NCI-H1092 (cell line): ENCODE results near the gene FHIT.
"Not testable (repeated sequence)": the region's sequence is repeated elsewhere in the genome, so short reads cannot be mapped to it uniquely, and the experiment has no call there.

Source experiments
- DNase-seq: peaks from one replicate; lab custom pipeline; 2025; lab: John Stamatoyannopoulos, UW

Gene FHIT

DNA sequence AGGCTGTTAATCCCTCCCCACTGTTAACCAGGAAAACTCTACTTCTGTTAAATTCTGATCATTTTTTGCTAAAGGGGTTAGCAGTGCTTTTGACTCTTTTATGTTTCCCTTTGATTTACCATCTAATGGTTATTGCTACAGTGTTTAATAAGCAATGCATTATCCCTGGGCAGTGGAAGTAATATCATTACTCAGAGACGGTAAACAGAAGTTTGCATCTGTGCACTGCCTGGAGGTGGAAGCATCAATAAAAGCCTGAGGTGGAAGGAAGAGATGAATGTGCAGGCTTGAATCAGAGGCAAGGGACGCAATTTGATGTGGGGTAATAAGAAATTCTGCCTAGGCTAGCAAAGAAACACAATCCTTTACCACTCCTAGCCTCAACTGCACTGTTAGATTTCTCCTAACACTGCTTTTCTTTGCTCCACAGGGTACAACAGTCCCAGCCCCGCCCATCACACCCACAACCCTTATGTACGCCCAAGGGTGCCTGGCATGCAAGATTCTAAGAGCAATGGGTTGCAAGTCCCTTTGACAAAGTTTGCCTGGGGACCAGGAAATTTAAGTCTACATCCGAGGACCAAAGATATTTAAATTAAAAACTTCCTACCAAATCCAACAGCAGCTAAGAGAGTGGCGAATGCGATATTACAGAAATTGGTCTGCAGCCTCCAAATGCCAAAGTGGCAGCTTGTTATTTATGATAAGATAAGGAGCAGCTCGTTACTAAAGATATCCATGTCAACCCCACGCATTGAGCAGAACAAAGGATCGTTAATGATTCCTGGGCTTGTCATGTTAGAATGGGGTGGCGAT, 261.4 kb downstream of the FHIT start:
- DNase-seq: no peak

DNA sequence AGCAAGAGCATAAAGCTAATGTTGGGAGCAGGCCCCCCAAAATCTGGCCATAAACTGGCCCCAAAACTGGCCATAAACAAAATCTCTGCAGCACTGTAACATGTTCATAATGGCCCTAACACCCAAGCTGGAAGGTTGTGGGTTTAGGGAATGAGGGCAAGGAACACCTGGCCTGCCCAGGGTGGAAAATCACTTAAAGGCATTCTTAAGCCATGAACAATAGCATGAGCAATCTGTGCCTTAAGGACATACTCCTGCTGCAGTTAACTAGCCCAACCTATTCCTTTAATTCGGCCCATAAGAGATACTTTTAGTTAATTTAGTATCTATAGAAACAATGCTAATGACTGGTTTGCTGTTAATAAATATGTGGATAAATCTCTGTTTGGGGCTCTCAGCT, 264.1 kb downstream of the FHIT start:
- not testable (repeated sequence) for DNase-seq

DNA sequence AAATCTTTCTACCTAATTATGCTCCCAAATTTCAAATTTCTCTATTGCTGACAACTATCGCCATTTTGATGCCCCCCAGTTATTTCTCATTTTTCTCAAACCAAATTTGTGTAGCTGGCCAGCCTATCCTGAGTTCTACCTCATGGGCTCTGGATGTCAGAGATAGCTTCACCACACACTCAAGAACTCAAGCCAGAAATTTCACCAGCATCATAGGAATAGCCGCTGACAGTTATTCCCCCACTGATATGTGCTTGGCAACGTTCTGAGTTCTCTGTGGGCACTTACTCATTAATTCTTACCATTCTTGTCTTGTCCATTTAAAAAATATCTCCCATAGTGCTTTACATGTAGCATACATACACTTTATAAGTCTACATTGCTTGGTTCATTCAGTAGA, 264.7 kb downstream of the FHIT start:
- DNase-seq: no peak

DNA sequence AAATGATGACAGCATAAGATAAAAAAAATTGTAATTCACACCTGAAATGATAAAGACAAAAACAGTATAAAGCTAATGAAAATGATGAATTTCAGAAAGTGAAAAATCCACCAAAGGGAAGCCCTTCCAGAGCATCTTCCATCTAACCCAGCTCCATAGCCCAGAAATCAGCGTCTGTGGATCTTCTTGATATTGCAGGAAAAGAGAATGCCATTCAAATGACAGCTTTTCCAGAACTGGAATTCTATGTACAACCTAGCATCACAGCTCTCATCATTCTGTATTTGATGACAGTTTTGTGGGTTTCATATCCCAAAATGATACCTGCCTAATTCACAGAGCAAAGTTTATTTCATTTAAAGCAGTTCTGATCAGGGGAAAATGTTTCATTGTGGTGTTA, 267.3 kb downstream of the FHIT start:
- DNase-seq: no peak

DNA sequence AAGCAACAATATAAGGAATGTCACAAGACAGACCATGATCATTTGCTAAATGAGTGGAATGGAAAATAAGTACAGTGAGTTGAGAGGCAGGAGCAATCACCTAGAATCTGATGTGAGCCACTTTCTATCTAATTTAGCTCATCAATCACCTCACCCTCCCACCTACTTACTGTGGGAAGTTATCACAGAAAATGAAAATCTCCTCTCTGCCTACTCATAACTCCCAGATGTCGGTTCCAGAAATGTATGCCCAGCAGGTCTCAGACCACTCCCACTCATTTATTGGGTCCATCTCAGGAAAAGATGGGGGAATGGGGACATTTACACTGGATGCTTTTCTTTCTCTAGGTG, 270.9 kb downstream of the FHIT start:
- DNase-seq: no peak

DNA sequence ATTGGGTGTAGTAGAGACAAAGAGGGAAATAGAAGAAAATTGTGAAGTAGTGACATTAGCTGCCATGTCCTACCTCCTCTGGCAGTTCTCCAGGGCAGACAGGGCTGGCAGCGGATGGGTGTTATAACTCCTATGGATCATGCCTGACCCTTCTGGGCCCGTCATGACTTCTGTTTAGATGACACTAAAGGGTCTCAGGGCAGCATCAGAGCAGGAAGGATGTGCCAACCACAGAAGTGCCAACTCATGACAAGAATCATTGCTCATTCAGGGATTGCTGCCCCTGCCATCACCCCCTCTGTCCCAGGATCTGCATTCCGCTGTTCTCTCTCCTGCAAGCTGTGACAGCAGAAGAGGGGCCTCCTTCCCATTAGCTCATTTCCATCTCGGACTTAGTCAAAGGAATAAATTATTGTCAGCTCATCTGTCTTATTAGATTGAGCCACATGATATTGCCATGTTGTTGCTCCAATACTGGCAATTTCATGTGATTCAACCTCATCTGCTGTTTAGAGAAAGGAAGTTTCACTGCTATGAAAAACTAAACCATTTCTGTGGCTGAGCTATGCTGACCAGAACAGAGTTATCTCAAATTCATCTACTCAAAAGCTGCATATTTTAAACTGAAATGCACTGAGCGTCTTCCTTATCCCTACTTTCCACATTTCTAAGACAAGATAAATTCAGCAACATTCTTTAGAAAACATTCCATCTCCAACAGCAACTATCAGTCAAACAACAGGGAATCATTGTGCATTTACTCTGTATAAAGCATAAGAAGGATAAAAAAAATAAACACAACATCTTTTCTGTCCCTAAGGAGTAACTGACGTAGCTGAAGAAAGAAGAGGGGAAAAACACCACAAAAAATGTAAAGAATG, 271.6 kb downstream of the FHIT start:
- DNase-seq: no peak

DNA sequence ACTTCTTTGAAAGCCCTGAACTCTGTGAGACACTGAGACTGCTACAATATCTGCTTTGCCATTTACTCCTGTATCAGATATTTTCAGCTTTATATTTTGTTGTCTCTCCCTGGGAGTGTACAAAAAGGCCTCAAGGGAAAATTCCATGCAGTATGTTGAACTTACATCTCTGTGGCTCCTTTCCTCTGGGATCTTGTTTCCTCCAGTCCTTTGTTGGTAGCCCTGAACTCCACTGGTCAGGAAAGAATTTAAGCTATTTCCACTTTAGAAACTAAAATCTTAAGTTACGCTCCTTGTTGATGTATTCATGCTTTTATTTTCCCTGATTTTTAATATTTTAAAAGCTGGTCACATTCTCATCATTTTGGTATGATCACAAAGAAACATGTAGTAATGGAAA, 277.9 kb downstream of the FHIT start:
- DNase-seq: no peak

DNA sequence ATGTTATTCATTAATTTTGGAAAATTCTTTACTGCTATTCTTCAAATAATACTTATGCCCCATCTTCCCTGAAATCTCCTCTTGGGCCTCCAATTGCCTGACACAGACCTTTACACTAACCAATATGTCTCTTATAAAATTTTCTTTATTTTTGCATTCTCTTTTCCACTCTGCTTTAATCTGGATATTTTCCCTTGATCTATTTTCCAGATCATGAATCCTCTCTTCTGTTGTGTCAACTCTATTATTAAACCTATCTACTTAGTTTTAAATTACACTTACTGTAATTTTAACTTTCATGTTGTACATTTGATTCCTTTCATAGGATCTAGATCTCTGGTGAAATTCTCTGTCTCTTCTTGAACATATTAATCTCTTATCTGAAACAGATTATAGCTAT, 278.7 kb downstream of the FHIT start:
- DNase-seq: no peak

DNA sequence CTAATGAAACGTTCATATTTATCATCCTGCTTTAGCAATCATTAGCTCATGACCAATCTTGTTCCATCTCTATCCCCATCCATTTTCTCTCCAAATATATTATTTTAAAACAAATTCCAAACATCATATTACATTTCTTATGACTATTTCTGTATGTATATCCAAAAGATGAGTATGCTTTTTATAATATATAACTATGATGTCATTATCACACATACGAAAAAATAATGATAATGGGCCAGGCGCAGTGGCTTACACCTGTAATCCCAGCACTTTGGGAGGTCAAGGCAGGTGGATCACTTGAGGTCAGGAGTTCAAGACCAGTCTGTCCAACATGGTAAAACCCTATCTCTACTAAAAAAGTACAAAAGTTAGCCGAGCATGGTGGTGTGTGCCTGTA, 280.4 kb downstream of the FHIT start:
- no peak for DNase-seq

DNA sequence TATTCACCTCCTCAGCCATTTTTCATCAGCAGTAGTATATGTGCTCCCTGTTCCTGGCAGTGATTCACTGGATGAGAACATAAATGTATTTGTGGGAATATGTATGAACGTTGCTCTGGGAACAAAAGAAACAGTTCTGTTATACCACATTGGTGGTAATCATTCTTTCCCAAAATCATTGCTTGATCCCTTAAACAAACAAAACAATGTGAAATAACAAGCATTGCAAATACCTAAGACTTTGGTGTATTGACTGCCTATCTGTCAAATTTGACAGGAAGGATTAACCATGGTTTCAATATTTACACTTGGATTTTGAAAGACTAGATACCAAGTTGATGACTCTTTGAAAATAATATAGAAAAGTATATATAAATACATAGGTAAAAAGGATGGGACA, 284.1 kb downstream of the FHIT start:
- DNase-seq: no peak

DNA sequence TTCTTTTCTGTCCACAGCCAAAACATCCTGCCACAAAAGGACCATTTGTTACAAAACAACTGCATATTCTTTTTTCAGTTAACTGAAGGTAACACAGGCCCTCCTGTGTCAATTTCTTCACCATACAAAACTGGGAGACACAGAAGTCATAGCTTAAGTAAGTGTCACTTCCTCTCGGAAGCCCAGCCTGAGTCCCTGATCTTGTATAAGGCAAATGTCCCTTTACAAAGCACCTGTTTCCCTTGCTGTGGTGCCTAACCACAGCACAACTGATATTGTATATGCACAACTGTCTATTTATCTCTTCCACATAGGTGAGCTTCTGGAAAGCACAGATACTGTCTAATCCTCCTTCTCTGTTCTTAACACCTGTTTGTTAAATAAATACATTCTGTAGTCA, 293.7 kb downstream of the FHIT start:
- DNase-seq: no peak

DNA sequence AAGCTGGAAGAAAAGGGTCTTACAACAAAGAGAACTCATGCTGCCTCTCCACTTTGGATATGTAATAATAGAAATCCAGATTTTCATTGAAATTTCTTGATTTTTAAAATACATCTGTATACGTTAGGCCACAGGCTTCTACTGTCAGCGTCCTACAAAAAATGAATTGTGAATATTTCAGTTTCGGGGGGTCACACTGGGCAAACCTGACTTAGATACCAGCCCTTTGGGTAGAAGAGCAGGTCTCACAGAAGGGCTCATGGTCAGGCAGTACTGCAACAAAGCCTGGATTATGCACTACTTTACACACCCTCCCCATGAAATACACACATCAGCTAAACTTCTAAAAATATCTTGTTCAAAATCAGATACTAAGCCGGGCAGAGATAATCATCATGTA, 294.5 kb downstream of the FHIT start:
- no peak for DNase-seq

DNA sequence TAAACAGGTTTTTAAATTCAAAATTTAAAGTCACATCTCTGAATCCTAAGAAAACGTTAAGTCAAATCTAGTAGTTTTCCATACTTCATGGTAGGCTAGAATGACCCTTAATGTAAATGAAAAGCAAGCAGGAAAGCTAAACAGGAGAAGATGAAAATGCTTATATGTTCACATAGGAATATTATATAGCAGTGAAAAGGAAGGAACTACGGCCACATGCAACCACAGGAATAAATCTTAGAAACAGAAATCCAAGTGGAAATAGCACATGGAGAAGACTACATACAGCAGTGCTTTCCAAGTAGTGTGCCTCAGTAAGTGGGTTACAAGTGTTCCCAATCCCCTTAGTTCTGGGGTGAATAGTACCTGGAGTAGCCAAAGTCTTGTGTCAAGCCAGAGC, 296.2 kb downstream of the FHIT start:
- no peak for DNase-seq

DNA sequence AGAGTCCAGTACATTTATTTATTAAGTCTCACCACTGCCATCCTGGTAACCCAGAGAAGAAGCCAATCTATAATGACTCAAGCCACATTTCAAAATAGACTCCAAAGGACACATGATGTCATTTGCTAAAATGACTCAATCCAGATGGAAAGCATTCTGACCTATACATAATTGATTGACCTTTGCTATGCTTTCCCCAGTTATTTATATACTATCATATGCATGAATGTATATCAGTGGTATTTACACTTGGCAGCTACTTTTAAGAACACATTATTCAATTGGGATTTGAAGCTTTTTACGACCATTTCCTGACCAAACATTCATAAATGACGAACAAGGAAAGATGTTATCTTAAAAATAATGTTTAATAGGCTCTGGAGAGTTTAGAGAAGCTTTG, 297.2 kb downstream of the FHIT start:
- DNase-seq: no peak

DNA sequence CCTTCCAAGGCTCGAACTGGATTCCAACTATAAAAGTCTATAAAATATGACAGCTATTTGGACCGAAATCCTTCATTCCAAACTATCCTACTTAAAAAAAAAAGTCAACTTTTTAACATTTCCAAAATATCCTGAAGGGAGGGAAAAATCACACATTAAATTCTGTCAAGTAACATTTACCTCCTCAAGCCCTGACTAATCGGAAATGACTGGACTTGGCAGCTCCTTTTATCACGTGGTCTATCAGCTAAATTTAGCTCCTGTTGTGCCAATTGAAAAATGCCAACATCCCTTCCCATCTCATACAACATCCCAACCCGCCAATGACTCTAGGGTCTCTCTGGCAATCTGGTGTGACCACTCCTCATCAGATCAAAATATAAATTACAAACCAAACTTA, 297.9 kb downstream of the FHIT start:
- DNase-seq: no peak

DNA sequence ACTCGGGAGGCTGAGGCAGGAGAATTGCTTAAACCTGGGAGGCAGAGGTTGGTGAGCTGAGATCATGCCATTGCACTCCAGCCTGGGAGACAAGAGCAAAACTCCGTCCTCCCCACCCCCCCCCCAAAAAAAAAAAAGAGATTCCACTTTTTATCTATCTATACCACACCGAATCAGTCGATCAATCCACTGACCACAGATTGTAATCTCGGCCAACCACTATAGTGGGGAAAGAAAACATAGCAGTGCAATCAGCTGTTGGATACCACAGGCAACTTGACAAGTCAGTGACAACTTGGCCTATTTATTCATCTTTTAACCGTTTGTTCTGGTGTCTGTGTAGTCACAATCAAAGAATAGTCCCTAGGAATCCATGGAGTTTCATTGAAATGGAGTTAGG, 299.2 kb downstream of the FHIT start:
- DNase-seq: no peak

DNA sequence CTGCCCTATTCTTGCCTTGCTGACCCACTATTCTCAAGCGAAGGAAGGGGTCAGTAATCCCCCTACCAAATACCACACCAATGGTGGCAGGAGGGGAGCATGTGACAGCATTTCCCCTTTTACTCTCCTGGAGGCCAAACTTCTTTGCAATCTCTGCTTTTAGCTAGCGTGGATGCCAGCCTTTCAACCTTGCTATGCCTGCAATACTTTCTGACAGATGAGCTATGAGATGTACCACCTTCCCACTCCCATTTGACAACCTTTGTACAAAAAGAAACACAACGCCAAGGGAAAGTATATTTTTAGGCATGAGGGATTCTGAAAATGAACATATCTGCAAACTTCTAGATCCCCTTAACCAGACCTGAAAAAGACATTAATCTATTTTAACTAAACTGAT, 302.1 kb downstream of the FHIT start:
- DNase-seq: no peak

DNA sequence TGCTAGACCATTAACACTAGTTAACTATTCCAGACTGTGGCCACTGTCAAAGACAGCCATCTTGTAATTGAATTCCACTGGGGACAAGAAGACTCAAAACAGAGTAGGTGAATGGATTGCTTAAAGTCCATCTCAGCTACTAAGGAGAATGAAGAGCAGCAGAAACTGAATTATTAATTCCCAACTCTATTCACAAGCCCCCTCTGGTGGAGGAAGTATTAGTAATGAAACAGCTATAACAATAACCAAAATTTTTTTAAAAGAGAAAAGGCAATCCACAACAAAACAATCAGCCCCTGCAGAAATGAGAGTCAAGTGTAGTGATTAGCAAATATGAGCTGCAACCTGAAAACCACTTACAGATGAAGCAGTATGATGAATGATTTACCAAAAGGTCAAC, 302.8 kb downstream of the FHIT start:
- DNase-seq: no peak

DNA sequence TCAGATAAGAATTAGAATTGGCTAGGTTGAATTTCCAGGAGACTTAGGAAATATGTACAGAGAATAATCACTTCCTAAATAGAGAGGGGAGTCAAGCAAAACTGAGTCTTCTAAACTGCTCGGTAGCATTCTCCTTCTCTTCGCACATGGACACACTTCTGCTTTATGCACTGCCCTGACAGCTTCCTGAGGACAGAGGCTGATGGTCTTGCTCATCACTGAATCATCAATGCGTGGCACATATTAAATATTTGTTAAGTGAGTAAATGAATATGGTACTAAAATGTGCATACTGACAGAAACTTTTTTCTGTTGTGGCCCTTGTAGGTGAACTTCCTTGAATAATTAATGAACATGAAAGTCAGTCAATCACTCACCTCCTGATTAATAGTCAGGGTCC, 315.5 kb downstream of the FHIT start:
- DNase-seq: no peak

DNA sequence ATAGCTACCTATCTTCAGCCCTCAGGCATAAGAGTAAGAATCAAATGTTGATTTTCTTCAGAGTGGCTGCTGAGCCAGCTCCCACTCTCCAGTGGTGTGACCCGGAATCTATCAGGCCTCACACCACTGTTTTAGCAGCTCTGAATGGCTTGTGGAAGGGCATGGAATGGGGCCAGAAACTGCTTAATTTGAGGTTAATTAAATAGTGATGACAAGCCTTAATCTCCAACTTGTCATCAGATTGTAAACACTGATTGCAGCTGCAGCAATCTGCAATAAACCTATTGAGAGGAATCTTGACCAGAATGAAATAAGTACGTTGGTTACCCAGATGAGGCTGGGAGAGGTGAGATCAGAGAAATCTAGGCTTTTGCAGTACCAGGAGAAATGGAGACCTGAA, 317.4 kb downstream of the FHIT start:
- no peak for DNase-seq

DNA sequence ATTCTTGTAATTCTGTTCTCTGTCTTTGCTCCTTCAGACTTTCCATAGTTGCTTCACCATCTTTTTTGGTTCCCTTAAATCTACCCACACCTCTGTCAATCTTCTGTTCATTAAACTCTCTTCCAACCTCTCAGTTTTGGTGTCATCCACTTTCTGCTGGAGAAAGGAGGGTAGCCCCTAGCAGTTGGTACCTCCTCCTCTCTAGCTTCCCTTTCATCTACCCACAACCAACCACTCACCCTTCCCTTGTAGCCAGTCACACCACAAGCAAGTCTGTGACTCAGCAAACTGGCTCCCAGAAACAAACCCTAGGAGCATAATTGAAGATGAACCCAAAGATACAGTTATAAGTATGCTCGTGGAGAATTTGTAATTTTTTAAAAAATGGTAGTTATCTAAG, 318.6 kb downstream of the FHIT start:
- DNase-seq: no peak

DNA sequence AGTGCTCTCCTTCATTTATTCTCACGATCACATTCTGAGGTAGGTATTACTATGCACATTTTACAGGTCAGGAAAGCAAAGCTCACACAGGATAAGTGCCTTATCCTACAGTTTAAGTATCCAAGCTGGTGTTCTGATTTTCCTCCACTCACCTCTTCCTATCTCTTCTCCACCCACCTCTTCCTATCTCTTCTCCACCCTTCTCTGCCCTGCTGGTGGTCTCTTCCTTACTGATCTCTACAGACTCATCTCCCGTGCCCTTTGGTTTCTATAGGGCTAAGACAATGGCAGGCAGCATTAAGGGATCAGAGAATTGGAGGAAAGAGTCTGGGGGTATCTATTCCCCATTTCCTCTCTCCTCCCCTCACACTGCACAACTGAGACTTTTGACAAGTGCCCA, 319.1 kb downstream of the FHIT start:
- DNase-seq: no peak

DNA sequence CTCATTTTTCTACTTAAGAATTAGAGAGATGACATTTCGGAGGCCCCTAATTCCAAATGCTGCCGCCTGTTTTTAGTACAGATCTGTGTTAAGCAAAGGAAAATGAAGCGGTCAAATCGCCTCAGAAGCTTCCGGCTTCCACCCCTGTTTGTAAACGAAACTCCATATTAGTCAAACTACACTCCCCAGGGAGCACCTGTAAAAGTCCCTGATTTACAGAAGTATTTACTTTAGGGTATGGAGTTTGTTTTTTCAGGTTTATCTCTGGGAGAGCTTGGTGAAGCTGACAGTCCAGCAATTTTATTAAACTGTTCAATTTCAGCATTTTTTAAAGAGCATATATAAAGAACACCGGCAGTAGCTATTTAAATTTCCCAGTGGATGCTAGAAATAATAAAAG, 319.8 kb downstream of the FHIT start:
- no peak for DNase-seq

DNA sequence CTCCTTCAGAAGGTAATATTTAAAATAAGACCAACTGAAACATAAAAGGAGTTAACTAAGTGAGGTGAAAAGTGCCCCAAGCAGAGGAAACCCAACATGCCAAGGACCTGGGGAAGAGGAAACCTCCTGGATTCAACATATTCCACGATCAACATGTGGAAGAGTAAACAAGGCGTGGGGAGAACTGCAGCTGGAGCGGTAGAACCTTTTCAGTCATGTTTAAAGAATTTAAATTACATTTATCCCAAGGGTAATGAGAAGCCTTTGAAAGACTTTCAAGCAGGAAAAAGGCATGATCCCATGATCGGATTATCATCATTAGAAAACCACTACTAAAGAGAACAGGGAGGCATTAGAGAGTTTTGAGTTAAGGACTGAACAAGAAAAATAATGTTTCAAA, 330.7 kb downstream of the FHIT start:
- no peak for DNase-seq
